ENCODE data around the gene XPR1. TPM values are rescaled to one million over a fixed set of nuclear protein-coding genes. Genes with fewer than 3 reads are reported as not detected.

Gene XPR1
- total RNA-seq, 3 donors from 2014 or later = 19.0 to 49.5 (median 35.7) TPM

DNA sequence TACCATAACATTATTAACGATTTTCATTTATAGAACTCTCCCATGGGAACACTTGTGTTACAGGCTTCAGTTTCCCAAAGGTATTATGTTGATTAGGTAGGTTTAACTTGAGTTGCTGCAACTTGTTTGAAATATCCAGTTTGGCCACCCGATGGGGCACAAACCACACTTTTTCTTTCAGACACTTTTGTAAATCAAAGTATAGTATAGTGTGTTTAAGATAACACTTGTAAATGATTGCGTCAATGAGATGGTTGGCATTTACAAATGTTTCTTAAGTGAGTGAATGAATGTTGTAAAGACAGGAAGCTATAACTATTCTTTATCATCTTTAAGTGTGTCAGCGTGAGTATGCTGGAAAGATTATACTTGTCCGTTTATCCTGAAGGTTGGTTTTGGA is 4.3 kb downstream of the XPR1 start:
- no peaks in the 10 kb centered on the region for H3K4me1 ChIP-seq
- DNase-seq (ENCODE audit: low spot score in 2 of 2) = no peak
- H3K9me3 ChIP-seq = no peaks in the 10 kb centered on the region
- no peak overlapping the region for H3K27ac ChIP-seq
- H3K36me3 ChIP-seq = no peaks in the 10 kb centered on the region
- no peaks in the 10 kb centered on the region for H3K27me3 ChIP-seq
- intact Hi-C loops (cut with DNase I; ENCODE audit: low total_unique reads) = no loop called here
- TF ChIP-seq POLR2AphosphoS5 (IDR thresholded peaks at IDR 0.05) = no peak
- TF ChIP-seq, protein P1, sequence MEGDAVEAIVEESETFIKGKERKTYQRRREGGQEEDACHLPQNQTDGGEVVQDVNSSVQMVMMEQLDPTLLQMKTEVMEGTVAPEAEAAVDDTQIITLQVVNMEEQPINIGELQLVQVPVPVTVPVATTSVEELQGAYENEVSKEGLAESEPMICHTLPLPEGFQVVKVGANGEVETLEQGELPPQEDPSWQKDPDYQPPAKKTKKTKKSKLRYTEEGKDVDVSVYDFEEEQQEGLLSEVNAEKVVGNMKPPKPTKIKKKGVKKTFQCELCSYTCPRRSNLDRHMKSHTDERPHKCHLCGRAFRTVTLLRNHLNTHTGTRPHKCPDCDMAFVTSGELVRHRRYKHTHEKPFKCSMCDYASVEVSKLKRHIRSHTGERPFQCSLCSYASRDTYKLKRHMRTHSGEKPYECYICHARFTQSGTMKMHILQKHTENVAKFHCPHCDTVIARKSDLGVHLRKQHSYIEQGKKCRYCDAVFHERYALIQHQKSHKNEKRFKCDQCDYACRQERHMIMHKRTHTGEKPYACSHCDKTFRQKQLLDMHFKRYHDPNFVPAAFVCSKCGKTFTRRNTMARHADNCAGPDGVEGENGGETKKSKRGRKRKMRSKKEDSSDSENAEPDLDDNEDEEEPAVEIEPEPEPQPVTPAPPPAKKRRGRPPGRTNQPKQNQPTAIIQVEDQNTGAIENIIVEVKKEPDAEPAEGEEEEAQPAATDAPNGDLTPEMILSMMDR (IDR thresholded peaks at IDR 0.05) = no peak
- no peak overlapping the region for H3K4me3 ChIP-seq

DNA sequence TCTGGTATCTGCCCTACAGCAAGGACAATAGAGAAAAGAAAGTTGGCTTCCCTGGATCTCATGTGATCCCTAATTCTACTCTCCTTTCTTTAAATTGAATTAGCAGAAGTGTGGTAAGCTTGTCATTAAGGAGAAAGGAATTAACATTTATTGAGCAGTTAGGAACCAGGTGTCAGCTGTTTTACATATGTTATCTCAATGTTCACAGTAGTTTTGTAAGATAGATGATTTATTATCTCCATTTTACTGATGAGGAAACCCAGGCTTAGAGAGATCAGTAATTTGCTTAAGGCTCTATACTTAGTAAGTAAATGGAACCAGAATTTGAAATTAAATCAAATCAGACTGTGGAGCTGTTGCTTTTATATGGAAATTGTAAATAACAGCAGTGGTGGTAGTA is 8.0 kb downstream of the XPR1 start:
- intact Hi-C loops (cut with DNase I; ENCODE audit: low total_unique reads) = no loop called here
- Histone ChIP-seq H3K27ac (no peak overlapping the region), H3K36me3 (no peaks in the 10 kb centered on the region), H3K9me3 (no peaks in the 10 kb centered on the region), H3K4me1 (no peaks in the 10 kb centered on the region), H3K27me3 (no peaks in the 10 kb centered on the region), H3K4me3 (no peak overlapping the region)
- TF ChIP-seq, protein P1 (IDR thresholded peaks at IDR 0.05) = no peak
- no peak for TF ChIP-seq POLR2A (IDR thresholded peaks at IDR 0.05)
- no peak for TF ChIP-seq POLR2AphosphoS5 (IDR thresholded peaks at IDR 0.05)
- no peak for DNase-seq (ENCODE audit: low spot score in 2 of 2)

DNA sequence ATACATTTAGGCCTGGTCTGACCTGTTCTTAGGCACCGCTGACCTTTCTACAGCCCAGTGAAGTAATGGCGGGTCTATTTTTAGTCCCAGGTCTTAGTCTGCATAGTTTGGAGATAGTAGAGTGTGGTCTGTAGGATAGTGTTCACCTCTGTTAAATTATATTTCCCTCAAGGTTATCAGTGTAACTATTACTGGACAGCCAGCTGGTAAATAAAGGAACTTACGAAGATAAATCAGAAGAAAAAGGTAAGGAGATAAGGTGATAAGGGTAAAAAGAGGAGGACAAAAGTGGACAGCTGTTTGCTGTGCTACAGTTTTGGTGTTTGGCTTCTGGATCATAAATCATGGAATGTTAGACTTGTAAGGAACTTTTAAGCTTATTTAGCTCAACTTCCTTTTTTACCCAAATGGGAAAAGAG is 8.7 kb downstream of the XPR1 start:
- H3K27me3 ChIP-seq = no peaks in the 10 kb centered on the region

DNA sequence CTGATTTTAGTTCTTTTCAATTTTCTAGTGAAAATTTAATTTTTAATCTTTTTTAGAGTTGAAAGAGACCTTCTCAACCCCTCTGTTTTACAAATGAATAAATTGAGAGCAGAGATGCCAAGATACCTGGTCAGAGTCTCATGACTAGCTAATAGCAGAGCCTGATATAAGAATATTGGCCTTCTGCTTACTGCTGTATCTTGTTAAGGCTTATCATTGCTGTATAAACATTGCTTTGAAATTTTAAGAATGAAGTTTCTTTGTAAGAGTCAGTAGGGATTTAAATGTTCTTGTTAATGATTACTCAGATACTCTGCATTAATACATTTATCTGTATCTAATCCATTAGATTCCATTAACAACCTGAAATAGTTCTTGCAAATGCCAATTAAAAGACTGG is 9.8 kb downstream of the XPR1 start:
- H3K27me3 ChIP-seq = no peaks in the 10 kb centered on the region
- no peaks in the 10 kb centered on the region for H3K9me3 ChIP-seq
- no peak overlapping the region for H3K4me3 ChIP-seq

More for the DNA sequence above, 8.7 kb downstream of the XPR1 start:
- no peak for DNase-seq (ENCODE audit: low spot score in 2 of 2)
- H3K4me1 ChIP-seq = no peaks in the 10 kb centered on the region
- H3K36me3 ChIP-seq = no peaks in the 10 kb centered on the region
- H3K4me3 ChIP-seq = no peak overlapping the region
- intact Hi-C loops (cut with DNase I; ENCODE audit: low total_unique reads) = no loop called here
- H3K9me3 ChIP-seq = no peaks in the 10 kb centered on the region
- TF ChIP-seq POLR2AphosphoS5 (IDR thresholded peaks at IDR 0.05) (no peak), POLR2A (IDR thresholded peaks at IDR 0.05) (no peak)
- TF ChIP-seq, protein P1 (IDR thresholded peaks at IDR 0.05) = no peak
- no peak overlapping the region for H3K27ac ChIP-seq

DNA sequence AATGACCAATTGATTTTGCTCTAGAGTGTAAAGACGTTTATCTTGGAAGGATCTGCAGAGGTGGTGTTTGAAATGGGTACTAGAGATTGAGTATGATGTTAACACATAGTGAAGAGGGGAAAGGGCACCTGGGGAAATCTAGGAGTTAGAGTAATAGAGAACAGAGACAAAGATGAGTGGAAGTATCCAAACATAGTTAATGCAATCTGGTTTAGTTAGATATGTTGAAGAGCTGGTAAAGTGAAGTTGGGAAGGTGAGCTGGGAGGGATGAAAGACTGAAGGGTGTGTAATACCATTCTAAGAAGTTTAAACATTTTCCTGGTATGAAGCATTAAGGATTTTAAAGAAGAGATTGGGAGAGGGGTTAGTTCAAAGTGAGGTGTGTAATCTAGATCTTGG is 11.0 kb downstream of the XPR1 start:
- Histone ChIP-seq H3K27ac (no peak overlapping the region), H3K4me3 (no peak overlapping the region)

More for the DNA sequence above, 9.8 kb downstream of the XPR1 start:
- Histone ChIP-seq H3K4me1 (no peaks in the 10 kb centered on the region), H3K27ac (no peak overlapping the region), H3K36me3 (no peaks in the 10 kb centered on the region)
- intact Hi-C loops (cut with DNase I; ENCODE audit: low total_unique reads) = no loop called here
- no peak for DNase-seq (ENCODE audit: low spot score in 2 of 2)
- no peak for TF ChIP-seq POLR2AphosphoS5 (IDR thresholded peaks at IDR 0.05)
- TF ChIP-seq, protein P1 (IDR thresholded peaks at IDR 0.05) = no peak
- no peak for TF ChIP-seq POLR2A (IDR thresholded peaks at IDR 0.05)

More for the DNA sequence above, 11.0 kb downstream of the XPR1 start:
- TF ChIP-seq POLR2AphosphoS5 (IDR thresholded peaks at IDR 0.05) (no peak), POLR2A (IDR thresholded peaks at IDR 0.05) (no peak)
- TF ChIP-seq, protein P1 (IDR thresholded peaks at IDR 0.05) = no peak
- Histone ChIP-seq H3K9me3 (no peaks in the 10 kb centered on the region), H3K4me1 (no peaks in the 10 kb centered on the region), H3K27me3 (no peaks in the 10 kb centered on the region), H3K36me3 (no peaks in the 10 kb centered on the region)
- DNase-seq (ENCODE audit: low spot score in 2 of 2) = no peak
- intact Hi-C loops (cut with DNase I; ENCODE audit: low total_unique reads) = no loop called here
